ENCODE results near the gene SCT.

DNA sequence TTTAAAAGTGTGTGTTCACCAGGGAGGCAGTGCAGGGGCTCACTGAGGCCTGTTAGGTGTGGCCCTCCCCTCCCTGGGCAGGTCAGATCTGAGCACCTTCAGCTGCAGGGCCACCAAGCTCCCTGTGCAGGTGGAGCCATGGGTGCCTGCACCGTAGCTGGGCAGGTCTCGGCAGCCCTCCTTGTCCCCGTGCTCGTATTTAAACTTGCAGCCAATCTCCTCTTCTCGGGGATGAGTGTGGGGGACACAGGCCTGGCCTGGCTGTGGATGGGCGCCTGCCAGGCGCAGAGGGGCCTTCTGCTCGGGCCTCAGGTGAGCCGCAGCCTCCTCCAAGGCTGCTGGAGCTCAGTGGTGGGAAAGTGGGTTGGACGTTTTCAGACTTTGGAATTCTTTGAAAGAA, 31.6 kb downstream of the SCT start:
- TF ChIP-seq, protein P1, sequence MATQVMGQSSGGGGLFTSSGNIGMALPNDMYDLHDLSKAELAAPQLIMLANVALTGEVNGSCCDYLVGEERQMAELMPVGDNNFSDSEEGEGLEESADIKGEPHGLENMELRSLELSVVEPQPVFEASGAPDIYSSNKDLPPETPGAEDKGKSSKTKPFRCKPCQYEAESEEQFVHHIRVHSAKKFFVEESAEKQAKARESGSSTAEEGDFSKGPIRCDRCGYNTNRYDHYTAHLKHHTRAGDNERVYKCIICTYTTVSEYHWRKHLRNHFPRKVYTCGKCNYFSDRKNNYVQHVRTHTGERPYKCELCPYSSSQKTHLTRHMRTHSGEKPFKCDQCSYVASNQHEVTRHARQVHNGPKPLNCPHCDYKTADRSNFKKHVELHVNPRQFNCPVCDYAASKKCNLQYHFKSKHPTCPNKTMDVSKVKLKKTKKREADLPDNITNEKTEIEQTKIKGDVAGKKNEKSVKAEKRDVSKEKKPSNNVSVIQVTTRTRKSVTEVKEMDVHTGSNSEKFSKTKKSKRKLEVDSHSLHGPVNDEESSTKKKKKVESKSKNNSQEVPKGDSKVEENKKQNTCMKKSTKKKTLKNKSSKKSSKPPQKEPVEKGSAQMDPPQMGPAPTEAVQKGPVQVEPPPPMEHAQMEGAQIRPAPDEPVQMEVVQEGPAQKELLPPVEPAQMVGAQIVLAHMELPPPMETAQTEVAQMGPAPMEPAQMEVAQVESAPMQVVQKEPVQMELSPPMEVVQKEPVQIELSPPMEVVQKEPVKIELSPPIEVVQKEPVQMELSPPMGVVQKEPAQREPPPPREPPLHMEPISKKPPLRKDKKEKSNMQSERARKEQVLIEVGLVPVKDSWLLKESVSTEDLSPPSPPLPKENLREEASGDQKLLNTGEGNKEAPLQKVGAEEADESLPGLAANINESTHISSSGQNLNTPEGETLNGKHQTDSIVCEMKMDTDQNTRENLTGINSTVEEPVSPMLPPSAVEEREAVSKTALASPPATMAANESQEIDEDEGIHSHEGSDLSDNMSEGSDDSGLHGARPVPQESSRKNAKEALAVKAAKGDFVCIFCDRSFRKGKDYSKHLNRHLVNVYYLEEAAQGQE (IDR thresholded peaks at IDR 0.05; ENCODE audit: insufficient read depth in 1 of 2, low read depth in 2 of 2, low read length in 2 of 2) = no peak
- no peak for TF ChIP-seq POLR2AphosphoS5 (IDR thresholded peaks at IDR 0.05; ENCODE audit: low read depth, low read length)
